GM12872 (cell line): ENCODE results near the gene CACNA1H.

Source experiments
- CTCF ChIP-seq: IDR thresholded peaks from 3 replicates; pipeline ENCODE4 v1.5.1; 2011; ENCODE audit warnings: low read depth, mild to moderate bottlenecking, low read length, moderate library complexity; ENCODE audit not compliant: insufficient read depth

CACNA1H gene

DNA sequence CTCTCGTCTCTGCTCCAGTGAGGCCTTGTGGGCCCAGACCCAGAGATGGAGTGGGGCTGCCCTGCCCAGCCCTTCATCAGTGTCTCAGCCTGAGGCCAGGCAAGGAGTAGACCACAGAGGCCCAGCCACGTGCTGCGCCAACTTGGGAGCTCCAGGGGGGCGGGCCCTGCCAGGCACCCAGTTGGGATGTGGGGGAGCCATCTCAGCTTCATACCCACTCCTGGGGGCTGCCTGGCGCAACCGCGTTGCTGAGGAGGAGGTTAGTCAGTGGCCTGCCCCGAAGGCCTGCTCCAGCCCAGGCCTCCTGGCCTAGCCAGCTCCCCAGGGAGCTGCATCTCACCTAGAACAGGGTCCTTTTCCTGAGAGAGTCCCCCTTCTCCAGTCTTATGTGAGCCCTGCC is 60.3 kb downstream of the CACNA1H start:
- no peak for TF ChIP-seq CTCF

- no peak for TF ChIP-seq CTCF
Observed at GRCh38 chr16:1213796-1214372, 61.0 kb downstream of the CACNA1H start.

GRCh38 chr16:1214719-1215118 is 61.8 kb downstream of the CACNA1H start:
- TF ChIP-seq CTCF = no peak

DNA sequence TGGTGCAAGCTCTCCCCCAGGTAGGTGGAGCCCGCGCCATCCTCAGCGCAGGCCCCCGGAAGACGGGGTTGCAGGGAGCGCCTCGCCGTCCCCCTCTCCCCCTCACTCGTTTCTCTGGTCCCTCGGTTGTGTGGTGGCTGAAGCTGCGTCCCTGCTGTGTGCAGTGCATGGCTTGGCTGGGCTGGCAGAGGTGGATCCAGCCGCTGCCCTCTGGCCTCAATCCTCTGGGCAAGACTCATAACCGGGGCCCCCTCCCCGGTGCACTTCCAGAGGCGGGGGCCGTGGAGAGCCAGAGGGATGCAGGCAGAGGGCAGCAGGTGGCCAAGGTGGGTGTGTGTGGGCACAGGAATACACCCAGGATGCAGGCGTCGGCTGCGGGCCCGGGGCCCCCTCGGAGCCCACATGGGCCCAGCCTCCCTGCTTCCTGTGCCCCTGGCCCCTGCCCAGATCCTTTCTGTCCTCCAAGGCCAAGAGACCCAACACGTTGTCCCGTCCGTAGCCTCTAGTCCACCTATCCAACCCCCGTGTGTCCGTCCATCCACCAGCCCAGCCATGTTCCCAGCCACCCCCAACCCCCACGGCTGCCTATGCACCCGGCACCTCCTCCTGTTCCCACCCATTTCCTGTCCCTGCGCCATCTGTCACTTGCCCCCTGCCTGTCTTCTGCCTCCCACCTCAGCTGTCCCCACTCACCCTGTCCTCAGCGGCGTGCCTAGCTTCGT is 62.8 kb downstream of the CACNA1H start:
- no peak for TF ChIP-seq CTCF

DNA sequence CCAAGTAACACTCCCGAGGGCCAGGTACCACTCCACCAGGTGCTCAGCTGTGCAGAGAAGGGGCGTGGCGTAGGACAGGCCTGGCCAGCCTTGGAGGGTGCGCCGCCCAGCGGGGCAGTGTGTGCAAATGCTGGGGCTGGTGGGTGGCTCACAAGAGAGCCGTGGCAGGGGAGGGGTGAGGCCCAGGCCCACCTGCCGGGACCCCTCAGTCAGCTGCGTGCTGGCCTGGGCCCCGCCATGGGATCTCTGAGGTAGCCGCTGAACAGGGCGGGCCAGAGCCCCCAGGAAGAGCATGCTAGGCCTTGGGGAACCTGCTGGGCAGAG is 63.4 kb downstream of the CACNA1H start:
- TF ChIP-seq CTCF = no peak

DNA sequence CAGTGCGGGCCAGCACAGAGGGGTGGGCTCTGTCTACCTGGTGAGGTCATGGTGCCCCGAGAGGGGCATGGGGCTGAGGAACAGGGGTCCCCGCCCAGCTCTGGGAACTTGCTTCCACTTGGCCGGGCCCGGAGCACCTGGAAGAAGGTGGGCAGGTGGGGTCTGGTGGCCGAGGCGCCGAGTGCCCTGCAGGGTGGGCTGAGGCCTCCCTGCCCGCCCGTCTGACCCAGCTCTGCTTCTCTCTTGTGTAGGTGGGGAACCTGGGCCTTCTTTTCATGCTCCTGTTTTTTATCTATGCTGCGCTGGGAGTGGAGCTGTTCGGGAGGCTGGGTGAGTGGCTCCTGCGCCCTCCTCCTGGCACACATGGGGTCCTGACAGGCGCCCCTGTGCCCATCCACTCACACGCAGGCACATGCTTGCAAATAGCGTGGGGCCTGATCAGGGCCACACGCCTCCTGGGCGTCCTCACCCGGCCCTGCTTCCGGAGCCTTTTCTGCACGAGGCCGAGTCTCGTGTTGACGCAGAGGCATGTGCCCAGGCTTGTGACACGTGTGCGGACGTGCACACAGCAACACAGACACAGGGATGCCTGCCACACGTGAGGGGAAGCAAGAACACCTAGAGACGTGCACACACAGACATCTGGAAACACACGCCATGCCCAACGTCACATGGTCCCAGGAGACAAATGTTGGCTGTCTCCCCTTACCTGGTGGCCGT is 63.9 kb downstream of the CACNA1H start:
- no peak for TF ChIP-seq CTCF

- no peak for TF ChIP-seq CTCF
Observed at GRCh38 chr16:1217526-1217925, 64.6 kb downstream of the CACNA1H start.
